ENCODE results near the gene DIPK1B.
A peak's percentile ranks its signal among the peaks of the same experiment; 100 is the strongest.
"Not testable (repeated sequence)": the region's sequence is repeated elsewhere in the genome, so short reads cannot be mapped to it uniquely, and the experiment has no call there.

DIPK1B gene

DNA sequence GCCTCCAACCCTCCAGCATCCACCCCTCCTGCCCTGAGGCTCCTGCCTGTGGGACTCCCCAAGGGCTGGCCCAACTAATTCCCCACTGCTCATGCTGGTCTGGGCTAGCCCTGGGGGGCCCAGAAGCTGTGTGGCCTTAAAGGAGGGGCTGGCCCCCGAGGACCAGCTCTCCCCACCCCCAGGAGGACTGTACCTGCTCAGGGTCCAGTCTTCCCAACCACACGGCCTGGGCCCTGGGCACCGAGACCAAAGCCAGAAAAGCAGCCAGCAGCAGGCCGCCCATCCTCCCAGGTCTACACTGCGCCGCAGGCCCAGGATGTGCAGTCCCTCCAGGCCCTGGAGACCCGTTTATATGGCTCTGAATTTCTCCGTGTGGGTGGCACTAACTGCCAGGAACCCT, 35.8 kb downstream of the DIPK1B start, which contains the start of gene LCN6:
TSS of gene LCN6 (minus strand) at position 325 of the 400 bp plus-strand sequence. CDS start at position 283, 42 bp downstream.
- Mint-ChIP-seq H3K36me3 (ENCODE audit: low read depth) (peaks cover 10% of the 10 kb centered on the region), H3K27me3 (peaks cover 6% of the 10 kb centered on the region), H3K4me1 (peaks cover 19% of the 10 kb centered on the region), H3K9me3 (peaks cover 16% of the 10 kb centered on the region), H3K4me3 (no peak within 1 kb of the TSS), H3K27ac (no peak within 1 kb of the TSS)
- ATAC-seq (no peak), DNase-seq (no peak)

DNA sequence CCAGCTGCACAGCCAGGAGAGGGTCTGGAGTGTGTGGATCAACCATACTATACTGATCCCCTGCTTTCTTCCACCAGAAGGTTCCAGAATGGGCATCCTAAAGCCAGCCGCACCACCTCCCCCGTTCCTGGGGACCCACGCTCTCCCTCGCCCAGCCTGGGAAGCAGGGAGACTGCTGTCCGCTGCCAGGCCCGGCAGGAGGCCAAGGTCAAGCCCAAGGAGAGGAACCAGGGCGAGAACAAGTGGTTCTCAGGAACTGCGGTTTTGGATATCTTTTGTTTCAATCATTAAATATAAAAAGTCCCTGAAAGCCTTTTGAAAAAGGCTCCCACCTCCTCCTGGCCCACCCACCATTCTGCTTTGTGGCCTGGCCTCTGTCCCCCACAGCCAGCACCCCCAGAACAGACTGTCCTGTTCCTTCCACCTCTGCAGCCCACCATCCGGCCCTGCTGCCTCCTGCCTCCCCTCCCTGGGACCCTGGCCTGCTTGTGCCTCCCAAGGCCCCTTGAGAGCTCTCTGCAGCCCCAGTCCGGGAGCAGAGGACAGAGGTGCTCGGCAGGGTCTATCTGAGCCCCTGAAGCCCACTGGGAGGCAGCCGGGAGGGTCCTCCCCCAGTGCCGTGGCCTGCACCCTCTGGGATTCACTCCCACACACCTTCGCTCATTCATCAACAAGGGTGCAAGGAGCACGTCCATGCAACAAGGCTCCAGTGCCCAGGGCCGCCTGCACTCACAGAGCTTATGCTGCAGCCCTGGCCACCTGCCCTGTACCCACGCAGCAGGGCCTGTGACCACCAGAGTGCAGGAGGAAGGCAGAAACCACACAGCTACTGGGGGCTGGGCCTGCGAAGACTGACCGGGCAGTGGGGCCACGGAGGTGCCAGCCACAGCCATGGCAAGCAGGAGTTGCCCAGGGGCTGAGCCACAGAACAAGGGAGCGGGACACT, 36.6 kb downstream of the DIPK1B start:
- H3K9me3 Mint-ChIP-seq, result peaks cover 16% of the 10 kb centered on the region
- no peak for ATAC-seq
- H3K27me3 Mint-ChIP-seq, result peaks cover 6% of the 10 kb centered on the region

DNA sequence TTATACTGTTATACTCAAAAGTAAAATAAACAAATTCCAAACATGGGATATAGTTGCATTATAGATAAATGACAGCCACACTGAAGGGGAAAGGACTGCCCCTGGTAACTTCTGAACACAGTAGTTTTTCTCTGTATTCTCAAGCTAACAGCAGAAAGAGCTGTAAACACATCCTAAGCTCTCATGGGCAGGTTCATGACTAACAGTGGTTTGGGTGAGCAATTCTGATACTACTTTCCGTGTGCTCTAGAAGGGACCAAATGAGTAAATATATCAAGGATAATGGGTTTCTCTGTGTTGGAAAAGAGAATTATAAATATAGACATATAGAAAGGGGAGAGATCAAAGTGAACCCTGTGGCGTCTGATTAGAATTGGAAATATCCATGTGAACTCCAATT, 38.2 kb downstream of the DIPK1B start:
- H3K36me3 Mint-ChIP-seq (ENCODE audit: low read depth), result peaks cover 10% of the 10 kb centered on the region
- ATAC-seq, result peak; percentile 91
- H3K4me3 Mint-ChIP-seq, result no peak overlapping the region
- no peak overlapping the region for H3K27ac Mint-ChIP-seq
- peaks cover 19% of the 10 kb centered on the region for H3K4me1 Mint-ChIP-seq
- peaks cover 6% of the 10 kb centered on the region for H3K27me3 Mint-ChIP-seq
- peaks cover 16% of the 10 kb centered on the region for H3K9me3 Mint-ChIP-seq
- DNase-seq, result no peak

More for the DNA sequence above, 36.6 kb downstream of the DIPK1B start:
- no peak for DNase-seq
- H3K36me3 Mint-ChIP-seq (ENCODE audit: low read depth), result peaks cover 10% of the 10 kb centered on the region
- H3K4me3 Mint-ChIP-seq, result no peak overlapping the region
- no peak overlapping the region for H3K27ac Mint-ChIP-seq
- H3K4me1 Mint-ChIP-seq, result peaks cover 19% of the 10 kb centered on the region

DNA sequence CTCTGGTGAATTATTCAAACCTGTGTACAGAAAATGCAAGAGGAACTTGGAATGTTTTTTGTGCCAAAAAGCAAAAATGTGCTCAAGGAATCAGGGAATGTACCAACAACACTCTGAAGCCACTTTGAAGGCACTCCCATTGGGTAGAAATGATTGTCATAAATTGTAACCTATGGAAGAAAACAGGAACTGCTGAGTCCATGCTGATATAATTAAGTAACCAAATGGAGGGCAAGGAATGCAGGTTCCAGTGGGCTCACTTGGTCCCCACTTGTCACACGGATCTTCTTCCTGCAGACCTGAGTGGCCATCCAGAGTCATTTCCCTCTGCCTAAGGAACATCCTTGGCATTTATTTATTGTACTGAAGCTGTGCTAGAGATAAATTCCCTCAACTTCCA, 38.9 kb downstream of the DIPK1B start:
- no peak overlapping the region for H3K4me3 Mint-ChIP-seq
- peaks cover 16% of the 10 kb centered on the region for H3K9me3 Mint-ChIP-seq
- ATAC-seq, result no peak
- H3K27ac Mint-ChIP-seq, result no peak overlapping the region
- DNase-seq, result no peak
- peaks cover 19% of the 10 kb centered on the region for H3K4me1 Mint-ChIP-seq
- H3K27me3 Mint-ChIP-seq, result peaks cover 9% of the 10 kb centered on the region
- peaks cover 10% of the 10 kb centered on the region for H3K36me3 Mint-ChIP-seq (ENCODE audit: low read depth)

DNA sequence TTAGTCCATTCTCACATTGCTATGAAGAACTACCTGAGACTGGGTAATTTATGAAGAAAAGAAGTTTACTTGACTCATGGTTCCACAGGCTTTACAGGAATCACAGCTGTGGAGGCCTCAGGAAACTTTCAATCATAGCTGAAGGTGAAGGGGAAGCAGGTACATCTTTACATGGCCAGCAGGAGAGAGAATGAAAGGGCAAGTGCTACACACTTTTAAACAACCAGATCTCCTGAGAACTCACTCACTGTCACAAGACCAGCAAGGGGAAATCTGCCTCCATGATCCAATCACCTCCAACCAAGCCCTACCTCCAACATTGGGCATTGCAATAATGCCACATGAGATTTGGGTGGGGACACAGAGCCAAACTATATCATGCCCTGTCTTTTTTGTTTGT, 39.4 kb downstream of the DIPK1B start:
- Mint-ChIP-seq H3K4me1 (peaks cover 19% of the 10 kb centered on the region), H3K36me3 (ENCODE audit: low read depth) (peaks cover 10% of the 10 kb centered on the region), H3K27ac (no peak overlapping the region), H3K9me3 (peaks cover 16% of the 10 kb centered on the region), H3K27me3 (peaks cover 9% of the 10 kb centered on the region), H3K4me3 (no peak overlapping the region)
- ATAC-seq, result no peak
- no peak for DNase-seq

DNA sequence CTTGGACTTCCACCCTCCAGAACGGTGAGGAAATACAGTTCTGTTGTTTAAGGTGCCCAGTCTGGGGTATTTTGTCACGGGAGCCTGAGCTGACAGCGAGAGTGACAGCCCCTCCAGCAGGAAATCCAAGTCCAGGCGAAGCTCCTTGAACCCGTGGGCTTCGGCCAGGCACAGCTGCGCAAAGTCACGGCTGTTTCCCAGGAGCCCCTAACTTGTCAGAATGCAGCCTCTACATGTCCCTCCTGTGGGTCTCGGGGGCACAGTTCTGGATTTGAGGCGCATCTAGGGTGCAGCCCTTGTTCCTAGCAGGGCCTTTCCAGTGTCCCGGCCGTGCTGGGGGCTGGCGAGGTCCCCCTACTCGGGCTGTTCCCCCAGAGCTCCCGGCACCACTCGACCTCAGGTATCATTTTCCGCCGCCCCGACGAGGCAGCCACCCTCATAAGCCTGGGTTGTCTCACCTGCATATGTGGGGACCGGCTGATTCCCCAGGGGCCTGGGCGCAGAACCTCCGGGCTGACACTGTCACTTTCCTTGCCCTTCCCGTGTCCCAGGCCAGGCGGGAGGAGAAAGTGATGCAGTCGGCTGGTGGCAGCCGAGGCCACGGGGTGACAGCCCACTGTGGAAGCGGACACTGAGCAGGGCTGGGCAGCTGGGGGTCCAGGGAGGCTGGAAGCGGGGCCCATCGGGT, 41.1 kb downstream of the DIPK1B start:
- H3K27ac Mint-ChIP-seq, result no peak overlapping the region
- DNase-seq, result no peak
- peaks cover 16% of the 10 kb centered on the region for H3K9me3 Mint-ChIP-seq
- no peak for ATAC-seq
- H3K4me3 Mint-ChIP-seq, result no peak overlapping the region
- H3K36me3 Mint-ChIP-seq (ENCODE audit: low read depth), result peaks cover 10% of the 10 kb centered on the region
- peaks cover 9% of the 10 kb centered on the region for H3K27me3 Mint-ChIP-seq
- peaks cover 19% of the 10 kb centered on the region for H3K4me1 Mint-ChIP-seq

DNA sequence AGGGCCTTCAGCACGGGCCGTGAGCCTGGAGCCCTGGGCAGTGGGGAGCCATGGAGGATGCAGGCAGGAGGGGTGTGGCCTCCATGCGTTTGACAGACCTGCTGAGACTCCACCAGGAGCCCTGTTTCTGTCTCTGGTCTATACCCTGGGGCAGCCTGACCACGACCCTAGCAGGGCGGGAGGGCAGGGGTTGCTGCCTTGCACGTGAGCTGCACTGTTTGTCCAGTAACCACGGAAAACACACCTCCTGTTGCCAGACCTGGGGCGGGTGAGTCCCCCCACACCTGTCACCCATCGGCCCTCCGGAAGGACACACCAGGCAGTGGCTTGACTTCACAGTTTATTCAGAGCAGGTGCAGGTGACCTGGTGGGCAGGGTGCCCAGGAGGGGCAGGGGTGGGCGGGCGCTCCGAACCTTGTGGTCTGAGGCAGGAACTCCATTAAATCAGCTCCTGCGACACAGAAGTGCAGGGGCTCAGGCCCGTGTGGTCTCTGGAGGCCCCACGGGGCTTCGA, 41.7 kb downstream of the DIPK1B start:
- no peak overlapping the region for H3K27ac Mint-ChIP-seq
- H3K27me3 Mint-ChIP-seq, result peaks cover 9% of the 10 kb centered on the region
- H3K4me1 Mint-ChIP-seq, result peaks cover 19% of the 10 kb centered on the region
- H3K9me3 Mint-ChIP-seq, result peaks cover 16% of the 10 kb centered on the region
- H3K36me3 Mint-ChIP-seq (ENCODE audit: low read depth), result peaks cover 10% of the 10 kb centered on the region
- H3K4me3 Mint-ChIP-seq, result no peak overlapping the region
- no peak for ATAC-seq
- no peak for DNase-seq

DNA sequence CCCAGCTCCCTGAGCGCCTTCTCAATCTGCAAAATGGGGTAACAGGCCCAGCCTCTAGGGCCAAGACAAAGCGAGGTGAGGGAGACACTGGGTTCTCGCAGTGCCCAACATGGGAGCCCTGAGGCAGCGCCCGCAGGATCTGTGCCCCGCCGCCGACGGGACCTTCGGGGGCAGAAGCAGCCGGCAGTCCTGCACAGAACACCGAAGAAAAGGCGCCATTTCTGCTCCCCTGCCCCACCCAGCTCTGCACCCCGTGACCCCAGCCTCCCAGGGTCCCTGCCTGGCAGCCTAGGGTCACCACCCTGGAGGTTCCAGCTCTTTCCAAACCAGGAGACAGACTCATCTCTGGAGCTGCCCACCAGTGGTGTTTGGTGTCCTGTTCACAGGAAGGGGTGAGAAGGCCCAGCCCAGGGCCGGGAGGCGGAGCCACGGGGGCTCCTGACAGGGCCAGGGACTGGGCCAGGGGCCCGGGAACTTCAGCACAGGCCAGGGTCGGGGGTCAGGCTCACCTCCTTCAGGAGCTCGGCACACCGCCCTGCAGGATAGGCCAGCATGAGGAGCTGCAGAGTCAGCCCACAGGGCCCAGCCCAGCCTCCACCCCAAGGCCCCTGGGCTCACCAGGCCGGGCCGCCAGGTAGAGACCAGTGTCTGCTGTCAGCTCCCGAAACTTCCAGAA, 42.4 kb downstream of the DIPK1B start:
- peaks cover 9% of the 10 kb centered on the region for H3K27me3 Mint-ChIP-seq
- ATAC-seq, result no peak
- no peak for DNase-seq
- peaks cover 16% of the 10 kb centered on the region for H3K9me3 Mint-ChIP-seq
- peaks cover 10% of the 10 kb centered on the region for H3K36me3 Mint-ChIP-seq (ENCODE audit: low read depth)
- no peak overlapping the region for H3K4me3 Mint-ChIP-seq
- no peak overlapping the region for H3K27ac Mint-ChIP-seq
- H3K4me1 Mint-ChIP-seq, result peaks cover 13% of the 10 kb centered on the region

DNA sequence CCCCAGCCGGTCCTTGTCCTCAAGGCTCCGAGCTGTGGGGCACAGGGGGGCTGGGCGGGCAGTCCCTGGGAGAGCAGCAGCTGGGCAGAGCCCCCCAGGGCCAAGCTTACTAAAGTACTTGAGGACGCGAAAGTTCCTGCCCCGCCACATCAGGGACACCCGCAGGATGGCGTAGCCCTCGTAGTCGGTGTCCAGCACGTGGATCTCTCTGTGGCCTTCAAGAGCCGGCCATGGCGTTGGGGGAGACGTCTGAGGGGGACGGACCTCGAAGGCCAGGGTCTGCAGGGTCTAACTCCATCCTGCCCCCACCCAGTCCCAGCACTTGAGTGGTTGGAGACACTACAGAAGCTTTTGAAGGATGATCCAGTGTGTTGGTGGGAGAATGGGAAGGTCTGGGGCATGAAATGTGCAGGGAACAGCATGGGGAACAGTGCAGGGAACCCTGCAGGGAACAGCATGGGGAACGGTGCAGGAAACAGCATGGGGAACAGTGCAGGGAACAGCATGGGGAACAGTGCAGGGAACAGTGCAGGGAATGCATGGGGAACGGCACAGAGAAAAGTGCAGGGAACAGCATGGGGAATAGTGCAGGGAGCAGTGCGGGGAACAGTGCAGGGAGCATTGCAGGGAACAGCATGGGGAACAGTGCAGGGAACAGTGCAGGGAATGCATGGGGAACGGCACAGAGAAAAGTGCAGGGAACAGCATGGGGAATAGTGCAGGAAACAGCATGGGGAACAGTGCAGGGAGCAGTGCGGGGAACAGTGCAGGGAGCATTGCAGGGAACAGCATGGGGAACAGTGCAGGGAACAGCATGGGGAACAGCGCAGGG, 43.1 kb downstream of the DIPK1B start:
- peaks cover 11% of the 10 kb centered on the region for H3K27me3 Mint-ChIP-seq
- not testable (repeated sequence) for ATAC-seq, H3K27ac Mint-ChIP-seq, H3K4me3 Mint-ChIP-seq, DNase-seq, H3K4me1 Mint-ChIP-seq
- peaks cover 16% of the 10 kb centered on the region for H3K9me3 Mint-ChIP-seq
- peaks cover 10% of the 10 kb centered on the region for H3K36me3 Mint-ChIP-seq (ENCODE audit: low read depth)

DNA sequence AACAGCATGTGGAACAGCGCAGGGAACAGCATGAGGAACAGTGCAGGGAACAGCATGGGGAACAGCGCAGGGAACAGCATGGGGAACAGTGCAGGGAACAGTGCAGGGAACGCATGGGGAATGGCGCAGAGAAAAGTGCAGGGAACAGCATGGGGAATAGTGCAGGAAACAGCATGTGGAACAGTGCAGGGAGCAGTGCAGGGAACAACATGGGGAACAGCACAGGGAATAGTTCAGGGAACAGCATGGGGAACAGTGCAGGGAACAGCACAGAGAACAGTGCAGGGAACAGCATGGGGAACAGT, 43.7 kb downstream of the DIPK1B start:
- peaks cover 13% of the 10 kb centered on the region for H3K27me3 Mint-ChIP-seq
- DNase-seq, result no peak

DNA sequence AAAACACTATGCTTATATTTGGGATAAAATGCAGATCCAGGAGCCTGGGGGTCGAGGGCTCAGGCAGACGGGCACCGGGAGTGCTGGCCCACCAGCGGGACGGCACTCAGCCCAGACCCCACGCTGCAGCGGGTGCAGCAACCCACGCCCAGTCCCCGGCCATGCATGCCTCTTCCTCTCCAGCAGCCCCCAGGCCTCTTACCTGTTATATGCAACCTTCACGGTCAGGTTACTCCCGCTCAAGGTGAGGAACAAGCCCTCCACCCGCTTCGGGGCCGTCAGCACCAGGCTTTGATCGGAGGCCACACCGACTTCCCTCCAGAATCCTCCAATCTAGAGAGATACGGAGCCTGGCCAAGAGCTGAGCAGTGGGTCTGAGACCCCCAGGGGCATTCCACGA, 44.5 kb downstream of the DIPK1B start:
- DNase-seq (no peak), ATAC-seq (no peak)
- Mint-ChIP-seq H3K27me3 (peaks cover 13% of the 10 kb centered on the region), H3K4me3 (no peak overlapping the region), H3K36me3 (ENCODE audit: low read depth) (peaks cover 7% of the 10 kb centered on the region), H3K4me1 (peaks cover 2% of the 10 kb centered on the region), H3K27ac (no peak overlapping the region), H3K9me3 (peaks cover 12% of the 10 kb centered on the region)

More for the DNA sequence above, 43.7 kb downstream of the DIPK1B start:
- Mint-ChIP-seq H3K9me3 (peaks cover 16% of the 10 kb centered on the region), H3K27ac (no peak overlapping the region), H3K36me3 (ENCODE audit: low read depth) (peaks cover 10% of the 10 kb centered on the region), H3K4me3 (no peak overlapping the region), H3K4me1 (peaks cover 4% of the 10 kb centered on the region)
- no peak for ATAC-seq

DNA sequence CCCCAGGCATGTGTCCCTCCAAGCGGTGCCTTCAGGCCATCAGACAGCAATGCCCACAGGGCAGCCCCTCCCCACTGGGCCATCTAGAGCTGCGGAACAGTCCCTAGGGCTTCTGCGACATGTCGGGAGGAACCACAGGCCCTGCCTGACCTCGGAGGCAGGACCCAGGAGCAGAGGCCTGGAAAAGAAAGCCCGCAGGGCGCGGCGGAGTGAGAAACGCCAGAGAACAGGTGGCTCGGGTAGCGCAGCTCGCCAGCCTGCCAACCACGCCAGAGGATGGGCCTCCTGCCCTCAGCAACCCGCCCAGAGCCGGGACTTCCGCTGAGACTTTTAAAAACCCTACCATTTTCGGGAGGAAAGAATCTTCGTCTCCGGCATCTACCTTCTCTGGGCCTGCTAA, 45.0 kb downstream of the DIPK1B start:
- peaks cover 4% of the 10 kb centered on the region for H3K36me3 Mint-ChIP-seq (ENCODE audit: low read depth)
- ATAC-seq, result no peak

DNA sequence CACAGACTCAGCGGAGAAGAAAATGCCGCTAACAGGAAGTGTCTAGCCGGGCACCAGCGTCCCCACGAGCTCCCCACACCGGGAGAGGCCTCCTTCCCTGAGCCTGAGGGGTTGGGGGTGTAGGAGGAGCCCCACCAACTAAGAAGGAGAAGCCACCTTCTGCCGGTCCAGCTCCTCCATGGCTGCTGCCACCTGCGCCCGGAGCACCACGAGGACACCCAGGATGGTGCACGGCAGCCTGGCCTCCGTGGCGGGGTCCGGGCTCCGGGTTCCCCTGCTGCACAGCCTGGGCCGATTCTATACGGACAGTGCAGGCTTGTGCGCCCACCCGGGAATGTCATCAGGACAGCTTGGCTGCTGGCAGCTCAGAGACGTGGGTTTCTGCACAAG, 45.4 kb downstream of the DIPK1B start:
- Mint-ChIP-seq H3K27me3 (peaks cover 7% of the 10 kb centered on the region), H3K4me3 (no peak overlapping the region), H3K36me3 (ENCODE audit: low read depth) (no peaks in the 10 kb centered on the region), H3K4me1 (peaks cover 2% of the 10 kb centered on the region), H3K27ac (no peak overlapping the region), H3K9me3 (peaks cover 2% of the 10 kb centered on the region)
- DNase-seq (no peak), ATAC-seq (no peak)

More for the DNA sequence above, 45.0 kb downstream of the DIPK1B start:
- peaks cover 7% of the 10 kb centered on the region for H3K9me3 Mint-ChIP-seq
- H3K4me1 Mint-ChIP-seq, result peaks cover 2% of the 10 kb centered on the region
- H3K4me3 Mint-ChIP-seq, result no peak overlapping the region
- DNase-seq, result no peak
- no peak overlapping the region for H3K27ac Mint-ChIP-seq
- H3K27me3 Mint-ChIP-seq, result peaks cover 11% of the 10 kb centered on the region

DNA sequence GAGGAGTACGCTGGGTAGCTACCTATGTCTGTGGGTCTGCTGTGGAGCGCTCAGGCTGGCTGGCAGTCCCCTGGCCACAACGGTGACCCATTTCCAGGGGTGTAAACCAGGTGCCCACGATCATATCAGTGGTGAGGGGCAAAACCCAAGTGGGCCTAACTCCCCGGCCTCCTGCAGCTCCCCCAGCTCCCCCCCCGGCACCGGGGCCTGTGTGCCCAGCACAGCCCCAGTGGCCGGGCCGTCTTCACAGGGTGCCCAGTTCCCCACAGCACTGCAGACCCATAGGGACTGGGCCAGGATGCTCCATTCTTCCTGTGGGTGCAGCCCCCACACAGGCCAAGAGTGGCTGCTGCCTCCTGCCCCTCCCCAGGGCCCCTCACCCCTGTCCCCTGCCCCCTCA, 46.6 kb downstream of the DIPK1B start:
- no peaks in the 10 kb centered on the region for H3K9me3 Mint-ChIP-seq

More for the DNA sequence above, 46.6 kb downstream of the DIPK1B start:
- DNase-seq, result no peak
- H3K4me1 Mint-ChIP-seq, result peaks cover 2% of the 10 kb centered on the region
- no peak for ATAC-seq
- H3K36me3 Mint-ChIP-seq (ENCODE audit: low read depth), result no peaks in the 10 kb centered on the region
- H3K4me3 Mint-ChIP-seq, result no peak overlapping the region
- peaks cover 7% of the 10 kb centered on the region for H3K27me3 Mint-ChIP-seq
- H3K27ac Mint-ChIP-seq, result no peak overlapping the region
